ENCODE measurements around the gene HLA-F.

The HLA-F gene

DNA sequence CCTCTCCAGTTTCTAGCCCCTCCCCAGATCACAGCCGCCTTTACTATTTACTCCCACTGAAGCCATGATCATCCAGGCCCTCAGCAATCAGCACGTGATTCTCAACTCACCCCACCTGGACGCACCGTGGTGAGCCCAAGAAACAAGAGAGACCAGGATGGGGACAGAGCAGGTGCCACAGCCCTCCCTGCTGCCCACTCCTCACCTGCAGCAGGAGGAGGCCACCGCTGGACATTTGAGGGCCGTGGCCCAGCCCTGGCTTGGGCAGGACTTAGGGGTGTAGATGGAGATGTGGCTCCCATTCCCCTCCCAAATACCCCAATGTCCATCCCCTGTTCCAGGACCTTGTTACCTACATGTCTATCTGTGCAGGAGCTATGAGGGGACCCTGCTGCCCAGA is 20.3 kb downstream of the HLA-F start:
- TF ChIP-seq, protein P1, sequence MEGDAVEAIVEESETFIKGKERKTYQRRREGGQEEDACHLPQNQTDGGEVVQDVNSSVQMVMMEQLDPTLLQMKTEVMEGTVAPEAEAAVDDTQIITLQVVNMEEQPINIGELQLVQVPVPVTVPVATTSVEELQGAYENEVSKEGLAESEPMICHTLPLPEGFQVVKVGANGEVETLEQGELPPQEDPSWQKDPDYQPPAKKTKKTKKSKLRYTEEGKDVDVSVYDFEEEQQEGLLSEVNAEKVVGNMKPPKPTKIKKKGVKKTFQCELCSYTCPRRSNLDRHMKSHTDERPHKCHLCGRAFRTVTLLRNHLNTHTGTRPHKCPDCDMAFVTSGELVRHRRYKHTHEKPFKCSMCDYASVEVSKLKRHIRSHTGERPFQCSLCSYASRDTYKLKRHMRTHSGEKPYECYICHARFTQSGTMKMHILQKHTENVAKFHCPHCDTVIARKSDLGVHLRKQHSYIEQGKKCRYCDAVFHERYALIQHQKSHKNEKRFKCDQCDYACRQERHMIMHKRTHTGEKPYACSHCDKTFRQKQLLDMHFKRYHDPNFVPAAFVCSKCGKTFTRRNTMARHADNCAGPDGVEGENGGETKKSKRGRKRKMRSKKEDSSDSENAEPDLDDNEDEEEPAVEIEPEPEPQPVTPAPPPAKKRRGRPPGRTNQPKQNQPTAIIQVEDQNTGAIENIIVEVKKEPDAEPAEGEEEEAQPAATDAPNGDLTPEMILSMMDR (IDR thresholded peaks at IDR 0.05; ENCODE audit: low read length, missing control alignments) = no peak
- no peak for DNase-seq (ENCODE audit: low read depth)
- H3K4me3 ChIP-seq (replicated peaks; ENCODE audit: low read depth, low read length) = no peak overlapping the region

- TF ChIP-seq, protein P1 (IDR thresholded peaks at IDR 0.05; ENCODE audit: low read length, missing control alignments) = no peak
- DNase-seq (ENCODE audit: low read depth) = no peak
- no peak overlapping the region for H3K4me3 ChIP-seq (replicated peaks; ENCODE audit: low read depth, low read length)
These were observed 20.9 kb downstream of the HLA-F start for GRCh38 chr6:29744131-29744530.

- DNase-seq (ENCODE audit: low read depth) = no peak
- no peak overlapping the region for H3K4me3 ChIP-seq (replicated peaks; ENCODE audit: low read depth, low read length)
- TF ChIP-seq, protein P1 (IDR thresholded peaks at IDR 0.05; ENCODE audit: low read length, missing control alignments) = no peak
These were observed 21.4 kb downstream of the HLA-F start for GRCh38 chr6:29744621-29745020.

DNA sequence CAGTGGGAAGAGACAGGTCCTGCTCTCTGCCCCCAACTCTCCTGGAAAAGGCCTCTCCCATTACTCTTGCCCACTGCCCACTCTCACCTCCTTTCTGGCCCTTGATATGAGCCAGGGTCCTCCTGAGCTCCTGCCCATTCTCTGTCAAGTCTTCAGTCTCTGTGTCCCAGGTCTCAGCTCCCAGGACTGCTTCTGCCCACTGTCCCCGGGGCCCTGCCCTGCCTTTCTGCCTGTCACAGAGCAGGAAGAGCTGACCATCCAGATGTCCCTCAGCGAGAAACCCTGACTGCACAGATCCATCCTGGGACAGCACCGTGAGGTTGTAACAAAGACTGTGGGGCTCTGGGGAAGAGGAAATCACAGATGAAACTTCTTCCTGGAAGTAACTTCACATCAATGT is 22.2 kb downstream of the HLA-F start:
- no peak overlapping the region for H3K4me3 ChIP-seq (replicated peaks; ENCODE audit: low read depth, low read length)
- TF ChIP-seq, protein P1 (IDR thresholded peaks at IDR 0.05; ENCODE audit: low read length, missing control alignments) = no peak
- DNase-seq (ENCODE audit: low read depth) = no peak

DNA sequence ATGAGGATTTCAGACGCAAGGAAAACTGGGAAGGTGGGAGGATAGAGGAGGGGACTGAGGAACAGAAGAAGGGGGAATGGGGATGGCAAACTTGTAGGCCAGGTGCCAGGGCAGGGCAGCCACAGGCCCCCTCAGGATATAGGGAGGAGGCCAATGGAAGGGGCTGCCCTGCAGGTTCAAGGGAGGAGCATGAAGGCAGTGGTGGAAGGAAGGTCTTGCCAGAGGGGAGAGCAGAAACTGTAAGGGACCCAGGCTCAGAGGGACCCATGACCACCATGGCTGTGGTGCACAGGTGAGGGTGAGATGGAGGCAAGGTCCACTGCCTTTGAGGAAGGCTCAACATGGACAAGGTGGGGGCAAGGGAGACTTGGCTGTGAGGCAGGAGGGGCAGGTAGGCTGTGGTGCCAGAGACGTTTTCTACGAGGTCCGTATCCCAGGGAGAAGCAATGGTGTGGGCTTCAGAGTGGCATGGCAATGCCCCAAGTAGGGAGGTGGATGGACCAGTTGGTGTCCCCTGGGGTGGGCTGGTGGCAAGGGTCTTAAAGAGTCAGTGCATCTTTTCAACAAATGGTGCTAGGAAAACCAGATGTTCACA is 22.7 kb downstream of the HLA-F start:
- TF ChIP-seq, protein P1 (IDR thresholded peaks at IDR 0.05; ENCODE audit: low read length, missing control alignments) = no peak
- no peak overlapping the region for H3K4me3 ChIP-seq (replicated peaks; ENCODE audit: low read depth, low read length)
- no peak for DNase-seq (ENCODE audit: low read depth)

- no peak overlapping the region for H3K4me3 ChIP-seq (replicated peaks; ENCODE audit: low read depth, low read length)
- no peak for DNase-seq (ENCODE audit: low read depth)
- TF ChIP-seq, protein P1 (IDR thresholded peaks at IDR 0.05; ENCODE audit: low read length, missing control alignments) = no peak
These were observed 23.8 kb downstream of the HLA-F start for GRCh38 chr6:29746846-29747687.
